Body of pancreas (tissue), 4 donors: ENCODE results near the gene GNAT3. TPM values are rescaled to one million over a fixed set of nuclear protein-coding genes. Genes with fewer than 3 reads are reported as not detected.

Source experiments
- ATAC-seq: fragments of 150-250 bp; one replicate; pipeline ENCODE4 v1.9.1; 2016
- DNase-seq, 4 donors: peaks; one replicate each; pipeline ENCODE4 v3.0.0-alpha.2; 2019
- H3K27ac ChIP-seq, 4 donors: fragments of 200-600 bp; sonication (generic); 1 replicate in 3 of 4; 2 replicates in 1 of 4; pipeline versions ENCODE4 v1.5.1 to v1.6.1; 2016 to 2019; ENCODE audit warnings: mild to moderate bottlenecking in 1 of 4, mixed read lengths in 1 of 4, moderate library complexity in 1 of 4
- H3K27me3 ChIP-seq, 2 donors: fragments of 200-600 bp; sonication (generic); one replicate each; pipeline ENCODE4 v1.6.0; 2016; ENCODE audit warnings: mild to moderate bottlenecking in 1 of 2
- H3K36me3 ChIP-seq, 2 donors: fragments of 200-600 bp; sonication (generic); replicated peaks in 1 of 2; 2 replicates each; pipeline ENCODE4 v1.5.1; 2016; ENCODE audit warnings: low read depth in 2 of 2; ENCODE audit not compliant: insufficient read depth in 1 of 2
- H3K4me1 ChIP-seq: fragments of 200-600 bp; sonication (generic); one replicate; pipeline ENCODE4 v1.6.0; 2016
- H3K4me3 ChIP-seq, 2 donors: fragments of 200-600 bp; sonication (generic); 1 replicate in 1 of 2; 2 replicates in 1 of 2; pipeline ENCODE4 v1.5.1; 2016 to 2019
- H3K9me3 ChIP-seq, 3 donors: fragments of 200-600 bp; sonication (generic); 1 replicate in 2 of 3; 2 replicates in 1 of 3; pipeline ENCODE4 v1.5.1; 2016
- CTCF ChIP-seq, 7 experiments: fragments of 450-650 bp in 4 of 7; fragments of 200-600 bp in 3 of 7; sonication (generic) in 3 of 7; IDR thresholded peaks; one replicate each; pipeline ENCODE4 v1.5.1; 2016 to 2019; ENCODE audit warnings: antibody characterized with exemption in 7 of 7
- POLR2A ChIP-seq, 3 donors: fragments of 450-650 bp; IDR thresholded peaks; one replicate each; pipeline ENCODE4 v1.6.1; 2016; ENCODE audit warnings: antibody characterized with exemption in 3 of 3, mild to moderate bottlenecking in 2 of 3
- WGBS, 2 donors: methylation state at CpG; one replicate each; pipeline ENCODE4 v1.1.5; 2017; 5-methylcytosine and 5-hydroxymethylcytosine counted together
- intact Hi-C: fragments of 100-400 bp; cut with DNase I; formaldehyde crosslinking; loops from one replicate; pipeline ENCODE4 v1.15.1; 2023
- total RNA-seq, 2 donors: library from RNA; depleted of rRNA; stranded (reverse); fragments of >200 nt; gene quantifications; one replicate each; pipeline ENCODE4 v1.1.0, GENCODE V29; 2016

The GNAT3 gene
- total RNA-seq, 2 donors from 2014 or later = 0.26 TPM; not detected in 1

GRCh38 chr7:80415522-80415921 is 96.3 kb downstream of the GNAT3 start:
- ATAC-seq = no peak
- H3K27me3 ChIP-seq = no peaks in the 10 kb centered on the region
- no peak overlapping the region for H3K27ac ChIP-seq
- TF ChIP-seq POLR2A (IDR thresholded peaks at IDR 0.05) = no peak
- no peak for TF ChIP-seq CTCF (IDR thresholded peaks at IDR 0.05)
- H3K9me3 ChIP-seq = no peaks in the 10 kb centered on the region
- intact Hi-C loops = no loop called here
- H3K36me3 ChIP-seq = no peaks in the 10 kb centered on the region
- no peak overlapping the region for H3K4me3 ChIP-seq
- WGBS, 2 donors = 72 to 74% methylated on average over 1 of the region's 1 CpG
- DNase-seq = no peak
- no peaks in the 10 kb centered on the region for H3K4me1 ChIP-seq

GRCh38 chr7:80415114-80415513 is 96.8 kb downstream of the GNAT3 start:
- TF ChIP-seq CTCF (IDR thresholded peaks at IDR 0.05) = no peak
- no peak for TF ChIP-seq POLR2A (IDR thresholded peaks at IDR 0.05)
- Histone ChIP-seq H3K4me1 (no peaks in the 10 kb centered on the region), H3K9me3 (no peaks in the 10 kb centered on the region), H3K4me3 (no peak overlapping the region), H3K36me3 (no peaks in the 10 kb centered on the region), H3K27me3 (no peaks in the 10 kb centered on the region), H3K27ac (no peak overlapping the region)
- ATAC-seq (no peak), DNase-seq (no peak)
- 78 to 80% methylated on average over 3 of the region's 3 CpGs for WGBS, 2 donors
- intact Hi-C loops = no loop called here

- Histone ChIP-seq H3K4me3 (no peak overlapping the region), H3K27me3 (no peaks in the 10 kb centered on the region), H3K36me3 (no peaks in the 10 kb centered on the region), H3K9me3 (no peaks in the 10 kb centered on the region), H3K4me1 (no peaks in the 10 kb centered on the region), H3K27ac (no peak overlapping the region)
- TF ChIP-seq POLR2A (IDR thresholded peaks at IDR 0.05) (no peak), CTCF (IDR thresholded peaks at IDR 0.05) (no peak)
- DNase-seq = no peak
- intact Hi-C loops = no loop called here
- ATAC-seq = no peak
- WGBS, 2 donors = 74 to 77% methylated on average over 2 of the region's 2 CpGs
Measured at GRCh38 chr7:80414331-80414730, 97.5 kb downstream of the GNAT3 start.

GRCh38 chr7:80413383-80413945 is 98.4 kb downstream of the GNAT3 start:
- DNase-seq (no peak), ATAC-seq (no peak)
- 57 to 66% methylated on average over 3 of the region's 3 CpGs for WGBS, 2 donors
- Histone ChIP-seq H3K27ac (no peak overlapping the region), H3K9me3 (no peaks in the 10 kb centered on the region), H3K4me1 (no peaks in the 10 kb centered on the region), H3K36me3 (no peaks in the 10 kb centered on the region), H3K27me3 (no peaks in the 10 kb centered on the region), H3K4me3 (no peak overlapping the region)
- intact Hi-C loops = no loop called here
- TF ChIP-seq POLR2A (IDR thresholded peaks at IDR 0.05) (no peak), CTCF (IDR thresholded peaks at IDR 0.05) (no peak)

GRCh38 chr7:80412842-80413241 is 99.0 kb downstream of the GNAT3 start:
- Histone ChIP-seq H3K27me3 (no peaks in the 10 kb centered on the region), H3K4me1 (no peaks in the 10 kb centered on the region), H3K4me3 (no peak overlapping the region), H3K27ac (no peak overlapping the region), H3K9me3 (no peaks in the 10 kb centered on the region), H3K36me3 (no peaks in the 10 kb centered on the region)
- DNase-seq (no peak), ATAC-seq (no peak)
- intact Hi-C loops = no loop called here
- TF ChIP-seq POLR2A (IDR thresholded peaks at IDR 0.05) (no peak), CTCF (IDR thresholded peaks at IDR 0.05) (no peak)
- 90 to 94% methylated on average over 1 of the region's 1 CpG for WGBS, 2 donors
